CD4-positive, alpha-beta T cell treated with Interleukin-12 subunit alpha and Interleukin-12 subunit beta, for 1 hour (primary cell): ENCODE data around the gene FAM89B.

Source experiments
- DNase-seq: peaks from one replicate; pipeline ENCODE4 v3.0.0-alpha.2; 2020

The FAM89B gene

DNA sequence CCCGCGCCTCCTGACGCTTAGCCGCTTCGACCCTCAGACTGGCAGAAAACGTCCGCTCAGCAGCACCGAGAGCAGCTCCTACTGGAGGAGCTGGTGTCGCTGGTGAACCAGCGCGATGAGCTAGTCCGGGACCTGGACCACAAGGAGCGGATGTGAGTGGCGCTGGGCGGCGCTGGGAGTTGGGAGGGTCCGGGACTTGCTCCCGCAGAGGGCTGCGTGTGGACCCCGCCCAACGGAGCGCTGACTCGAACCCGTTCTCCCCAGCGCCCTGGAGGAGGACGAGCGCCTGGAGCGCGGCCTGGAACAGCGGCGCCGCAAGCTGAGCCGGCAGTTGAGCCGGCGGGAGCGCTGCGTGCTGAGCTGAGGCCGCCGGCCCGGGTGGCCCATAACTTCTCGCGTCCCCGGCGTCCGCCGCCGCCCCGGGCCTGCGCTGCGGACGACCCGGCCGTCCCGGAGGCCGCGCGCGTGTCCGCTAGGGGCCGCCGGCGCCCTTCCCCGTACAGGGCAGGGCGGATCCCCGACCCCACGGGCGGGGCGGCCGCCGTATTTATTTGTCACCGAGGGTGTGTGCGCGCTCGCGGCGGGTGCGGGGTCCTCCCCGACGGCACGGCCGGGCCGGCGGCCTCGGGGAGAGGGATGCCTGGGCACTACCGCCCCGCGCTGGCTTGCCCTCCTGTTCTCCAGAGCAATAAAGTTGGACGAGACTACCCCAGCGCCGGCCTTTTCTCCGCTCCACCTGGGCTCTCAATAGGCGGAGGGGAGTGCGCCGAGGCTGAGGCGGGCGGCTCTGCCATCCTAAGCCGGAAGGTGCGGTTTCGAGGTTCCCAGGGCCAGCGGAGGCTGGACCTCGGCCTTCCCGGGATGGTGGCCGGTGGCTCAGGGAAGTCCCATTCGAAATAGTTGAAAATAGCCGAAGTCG, 19.9 kb downstream of the FAM89B start:
- no peak for DNase-seq

GRCh38 chr11:65592858-65593517, 20.6 kb downstream of the FAM89B start:
- DNase-seq: no peak

GRCh38 chr11:65593518-65594414, 21.4 kb downstream of the FAM89B start:
- DNase-seq: peak; percentile 57

DNA sequence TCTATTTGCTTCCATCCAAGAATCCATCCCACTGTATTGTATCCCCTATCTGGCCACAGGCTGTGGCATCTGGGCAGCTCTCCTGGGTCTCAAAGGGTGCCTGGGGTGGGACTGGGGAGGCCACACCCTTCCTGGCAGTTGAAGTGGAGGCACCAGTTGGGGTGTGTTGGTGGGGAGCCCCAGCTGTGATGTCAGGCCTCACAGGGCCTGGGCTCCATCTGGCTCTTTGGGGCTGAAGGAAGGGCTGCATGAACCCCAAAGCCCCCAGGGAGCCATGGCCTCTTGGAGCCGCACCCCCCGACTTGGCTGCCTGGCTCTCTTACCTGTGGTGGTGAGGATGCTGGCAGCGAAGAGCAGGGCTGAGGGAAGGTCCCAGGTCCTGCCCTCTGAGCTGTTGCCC, 22.8 kb downstream of the FAM89B start:
- no peak for DNase-seq

GRCh38 chr11:65595543-65596281, 23.4 kb downstream of the FAM89B start, which contains the start of gene KCNK7:
Gene KCNK7, minus strand, starts transcription at chr11:65595800. Its CDS starts 28 bp downstream, at chr11:65595772.
- DNase-seq: no peak

DNA sequence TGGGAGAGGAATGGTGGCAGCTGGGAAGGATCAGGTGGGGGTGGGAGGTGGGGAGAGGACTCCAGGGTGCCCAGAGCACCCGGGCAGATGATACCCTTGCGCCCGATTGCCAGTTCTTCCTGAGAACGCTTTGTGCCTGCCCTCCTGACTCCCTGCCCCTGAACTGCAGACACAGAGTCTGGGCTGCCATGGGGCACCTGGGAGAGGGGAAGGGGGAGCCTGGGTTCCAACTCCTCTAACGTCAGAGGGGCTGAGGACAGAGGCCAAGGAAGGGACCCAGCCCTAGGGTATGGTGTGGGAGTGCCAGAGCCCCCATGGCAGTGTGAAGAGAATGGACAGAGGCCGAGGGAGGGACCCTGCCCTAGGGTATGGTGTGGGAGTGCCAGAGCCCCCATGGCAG, 24.2 kb downstream of the FAM89B start:
- DNase-seq: no peak

- no peak for DNase-seq
These were observed 25.9 kb downstream of the FAM89B start for GRCh38 chr11:65598258-65598699.

GRCh38 chr11:65599216-65599954, 27.0 kb downstream of the FAM89B start:
- DNase-seq: no peak

DNA sequence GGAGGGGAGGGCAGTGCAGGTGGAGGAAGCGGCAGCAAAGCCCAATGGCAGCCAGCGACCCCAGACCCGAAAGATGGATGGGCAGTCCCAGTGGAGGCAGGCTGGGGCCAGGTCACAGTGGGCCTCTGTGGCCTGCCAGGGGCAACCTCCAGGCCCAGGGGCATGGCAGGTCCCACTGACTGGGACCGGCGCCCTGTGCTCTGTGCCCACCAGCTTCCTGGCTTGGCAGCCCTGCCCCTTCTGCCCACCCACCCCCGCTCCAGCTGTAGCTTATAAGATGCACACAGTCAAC, 27.6 kb downstream of the FAM89B start:
- DNase-seq: no peak

DNA sequence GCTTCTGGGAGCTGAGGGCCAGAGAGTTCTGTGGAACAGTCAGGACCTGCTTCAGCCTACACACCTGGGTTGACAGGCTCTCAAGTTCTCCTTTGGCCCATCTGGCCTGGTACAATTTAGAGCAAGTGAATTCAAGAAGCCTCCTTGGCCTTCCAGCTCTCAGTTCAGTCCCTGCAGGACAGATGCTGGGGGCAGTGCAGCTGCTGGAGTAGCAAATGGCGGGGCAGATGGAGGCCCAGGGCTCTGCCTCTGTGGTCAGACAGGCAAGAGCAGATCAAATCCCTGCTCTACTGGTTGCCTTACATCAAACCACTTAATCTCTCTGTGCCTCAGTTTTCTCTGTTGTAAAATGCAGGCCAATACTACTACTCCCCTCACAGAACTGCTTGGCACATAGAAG, 31.9 kb downstream of the FAM89B start:
- no peak for DNase-seq

GRCh38 chr11:65606876-65607613, 34.7 kb downstream of the FAM89B start:
- peak; percentile 22 for DNase-seq

DNA sequence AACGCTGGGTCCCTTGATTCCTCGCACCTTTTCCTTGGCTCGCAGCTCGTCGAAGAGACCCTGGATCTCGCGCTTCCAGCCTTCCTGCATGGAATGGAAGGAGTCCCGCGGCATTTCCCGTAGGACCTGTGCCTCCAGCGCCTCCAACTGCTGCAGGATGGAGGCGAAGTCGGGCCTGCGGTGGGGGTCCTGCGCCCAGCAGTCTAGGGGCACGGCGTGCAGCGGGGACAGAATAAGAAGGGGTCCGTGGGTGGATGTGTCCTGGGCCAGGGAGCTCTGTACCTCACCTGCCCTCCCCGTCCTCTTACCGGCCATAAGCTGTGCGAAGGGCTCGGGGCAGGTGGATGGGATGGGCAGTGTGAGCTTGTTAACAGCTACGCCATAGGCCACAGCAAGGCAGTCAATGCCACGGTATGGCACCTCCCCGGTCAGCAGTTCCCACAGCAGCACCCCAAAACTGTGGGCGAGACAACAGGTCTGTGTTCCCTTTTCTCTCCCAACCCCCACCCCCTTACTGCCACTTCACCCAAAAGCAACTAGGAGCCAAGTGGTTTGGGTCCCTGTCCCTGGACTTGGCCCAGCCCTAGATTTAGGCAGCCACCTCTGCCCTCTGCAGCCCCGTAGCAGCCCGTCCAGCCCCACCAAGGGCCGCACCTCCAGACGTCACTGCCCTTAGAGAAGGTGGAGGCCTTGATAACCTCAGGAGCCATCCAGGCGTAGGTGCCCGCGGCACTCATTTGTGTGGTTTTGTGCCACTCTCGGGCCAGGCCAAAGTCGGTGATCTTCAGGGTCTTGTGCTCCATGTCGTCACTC, 35.5 kb downstream of the FAM89B start:
- DNase-seq: no peak

DNA sequence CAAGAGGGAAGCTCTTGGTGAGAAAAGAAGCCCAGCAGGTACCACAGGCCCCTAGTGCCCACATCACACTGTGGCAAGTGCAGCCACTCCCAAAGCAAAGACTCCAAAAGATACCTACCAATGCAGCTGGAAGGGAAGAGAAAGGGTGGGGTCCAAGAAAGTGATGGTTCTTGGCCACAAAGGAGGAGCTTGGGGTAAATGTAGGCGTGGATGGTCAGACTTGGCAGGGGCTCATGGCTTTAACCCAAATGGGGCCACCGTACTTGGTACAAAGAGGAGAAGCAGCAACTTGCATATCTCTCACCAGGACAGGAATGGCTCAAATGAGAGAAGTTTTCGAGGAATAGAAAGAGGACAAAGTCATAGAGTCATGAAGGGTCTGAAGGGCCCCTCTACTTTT, 36.9 kb downstream of the FAM89B start:
- no peak for DNase-seq

DNA sequence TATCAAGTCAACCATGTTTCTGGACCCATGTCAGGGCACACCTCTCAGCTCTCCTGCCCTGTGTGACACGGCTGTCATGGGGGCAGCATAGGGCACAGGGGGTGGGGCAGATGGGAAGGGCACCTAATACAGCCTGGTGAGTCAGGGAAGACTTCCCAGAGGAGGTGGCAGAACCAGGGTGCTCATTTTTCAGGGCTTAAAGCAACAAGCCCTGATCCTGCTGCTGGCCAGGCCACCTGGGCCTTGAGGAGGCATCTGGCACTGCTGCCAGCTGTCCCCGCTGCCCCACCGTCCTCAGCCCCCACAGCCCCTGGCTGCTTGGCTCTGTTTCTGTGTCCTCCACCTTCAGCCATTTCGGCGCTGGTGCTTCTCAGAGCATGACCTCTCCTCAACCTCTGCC, 37.3 kb downstream of the FAM89B start:
- no peak for DNase-seq

- DNase-seq: no peak
These were observed 38.1 kb downstream of the FAM89B start for GRCh38 chr11:65610404-65610803.

GRCh38 chr11:65611028-65611757, 38.9 kb downstream of the FAM89B start:
- DNase-seq: no peak

GRCh38 chr11:65611758-65612603, 39.6 kb downstream of the FAM89B start:
- no peak for DNase-seq

DNA sequence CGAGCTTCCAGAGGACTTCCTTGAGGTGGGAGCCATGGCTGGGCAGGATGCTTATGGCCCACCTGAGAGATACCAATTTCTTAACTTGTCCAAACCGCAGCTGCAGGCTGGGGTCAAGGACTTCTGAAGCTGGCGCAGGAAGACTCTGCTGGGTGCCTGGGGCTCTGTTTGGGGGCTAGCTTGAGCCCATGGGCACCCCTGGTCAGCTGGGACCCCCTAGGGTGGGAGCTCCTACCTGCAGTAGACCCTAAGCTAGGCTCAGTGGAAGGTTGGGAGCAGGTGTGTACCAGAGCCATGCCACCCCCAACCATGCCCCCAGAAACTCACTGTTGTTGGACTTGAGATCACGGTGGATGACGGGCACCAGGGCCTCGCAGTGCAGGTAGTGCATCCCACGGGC, 40.4 kb downstream of the FAM89B start:
- no peak for DNase-seq
